NCI-H2227 (cell line): ENCODE results near the gene MEIS1.
A peak's percentile ranks its signal among the peaks of the same experiment; 100 is the strongest.
"Not testable (repeated sequence)": the region's sequence is repeated elsewhere in the genome, so short reads cannot be mapped to it uniquely, and the experiment has no call there.

ENCODE experiments used
- DNase-seq: peaks from one replicate; lab custom pipeline; 2025; ENCODE audit not compliant: unreplicated experiment; lab: John Stamatoyannopoulos, UW

Gene MEIS1

GRCh38 chr2:66466433-66466832 lies 31.5 kb downstream of the MEIS1 start:
- DNase-seq: peak; percentile 18

GRCh38 chr2:66467718-66468117 lies 32.8 kb downstream of the MEIS1 start:
- DNase-seq: no peak

- DNase-seq: peak; percentile 88
These were observed 34.4 kb downstream of the MEIS1 start for GRCh38 chr2:66469214-66469902.

GRCh38 chr2:66470199-66470598 lies 35.3 kb downstream of the MEIS1 start:
- DNase-seq: no peak

GRCh38 chr2:66472225-66472843 lies 37.4 kb downstream of the MEIS1 start:
- DNase-seq: no peak

GRCh38 chr2:66477135-66477842 lies 42.4 kb downstream of the MEIS1 start:
- DNase-seq: no peak

- DNase-seq: no peak
These were observed 43.4 kb downstream of the MEIS1 start for GRCh38 chr2:66478299-66478698.

GRCh38 chr2:66478731-66479316 lies 43.9 kb downstream of the MEIS1 start:
- peak; percentile 24 for DNase-seq

GRCh38 chr2:66481100-66481549 lies 46.2 kb downstream of the MEIS1 start:
- no peak for DNase-seq

GRCh38 chr2:66485252-66485651 lies 50.3 kb downstream of the MEIS1 start:
- not testable (repeated sequence) for DNase-seq

- no peak for DNase-seq
These were observed 54.0 kb downstream of the MEIS1 start for GRCh38 chr2:66488946-66489345.

- peak; percentile 13 for DNase-seq
These were observed 54.5 kb downstream of the MEIS1 start for GRCh38 chr2:66489436-66489835.

GRCh38 chr2:66490588-66491001 lies 55.7 kb downstream of the MEIS1 start:
- no peak for DNase-seq

- no peak for DNase-seq
These were observed 59.8 kb downstream of the MEIS1 start for GRCh38 chr2:66494708-66495107.

- DNase-seq: no peak
These were observed 61.1 kb downstream of the MEIS1 start for GRCh38 chr2:66495788-66496640.

- no peak for DNase-seq
These were observed 61.9 kb downstream of the MEIS1 start for GRCh38 chr2:66496670-66497420.

- DNase-seq: no peak
These were observed 62.7 kb downstream of the MEIS1 start for GRCh38 chr2:66497431-66498288.

GRCh38 chr2:66498289-66498975 lies 63.5 kb downstream of the MEIS1 start:
- no peak for DNase-seq

GRCh38 chr2:66501267-66501666 lies 66.3 kb downstream of the MEIS1 start:
- no peak for DNase-seq
